ENCODE results near the gene TPM1. TPM values are rescaled to one million over a fixed set of nuclear protein-coding genes. Genes with fewer than 3 reads are reported as not detected.

The TPM1 gene
- total RNA-seq, 1 donor from 2014 or later, result 498 TPM

DNA sequence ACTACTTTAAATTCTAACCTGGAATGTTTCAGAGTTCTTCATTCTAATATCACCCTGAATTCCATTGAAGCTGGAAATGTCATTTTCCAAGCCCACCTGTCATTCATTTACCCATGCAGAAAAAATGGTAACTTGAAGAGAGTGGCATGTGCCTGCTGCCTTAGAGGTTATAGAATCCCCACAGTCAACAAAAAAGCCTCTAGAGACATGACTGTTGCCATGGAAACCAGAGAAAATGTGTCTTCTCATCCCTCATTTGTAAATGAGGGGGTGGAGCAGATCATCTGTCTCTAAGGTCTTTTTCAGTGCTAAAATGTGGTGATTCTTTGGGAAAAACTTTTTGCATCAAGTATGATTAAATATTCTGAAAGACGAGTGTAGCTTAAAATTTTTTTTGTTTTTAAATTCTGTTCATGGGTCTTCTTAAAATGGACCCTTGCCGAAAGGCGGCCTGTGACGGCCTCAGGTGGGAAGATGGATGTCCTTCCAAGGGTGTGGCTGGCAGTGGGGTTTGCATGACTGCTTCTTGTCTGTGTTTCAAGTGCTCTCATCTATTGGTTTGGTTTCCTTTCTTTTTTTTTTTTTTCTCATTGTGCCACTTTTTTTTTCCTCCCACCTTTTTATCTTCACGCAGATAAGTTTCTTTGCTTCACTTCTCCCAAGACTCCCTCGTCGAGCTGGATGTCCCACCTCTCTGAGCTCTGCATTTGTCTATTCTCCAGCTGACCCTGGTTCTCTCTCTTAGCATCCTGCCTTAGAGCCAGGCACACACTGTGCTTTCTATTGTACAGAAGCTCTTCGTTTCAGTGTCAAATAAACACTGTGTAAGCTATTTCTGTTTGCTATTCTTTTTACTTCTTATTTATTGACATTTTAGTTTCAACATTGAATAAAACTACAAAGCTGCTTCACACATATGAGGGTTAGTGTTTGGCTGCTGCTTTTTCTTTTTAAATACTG is 23.0 kb downstream of the TPM1 start:
- Histone ChIP-seq H3K27me3 (no peaks in the 10 kb centered on the region), H3K4me1 (no peaks in the 10 kb centered on the region), H3K4me3 (no peak overlapping the region), H3K27ac (no peak overlapping the region), H3K9me3 (no peaks in the 10 kb centered on the region), H3K36me3 (peaks cover 5 to 61% of the 10 kb centered on the region in 2 donors)
- DNase-seq (ENCODE audit: extremely low spot score in 2 of 2), result no peak
- intact Hi-C loops (cut with DNase I), result no loop called here
- no peak for TF ChIP-seq POLR2A (IDR thresholded peaks at IDR 0.05)
- TF ChIP-seq, protein P1, sequence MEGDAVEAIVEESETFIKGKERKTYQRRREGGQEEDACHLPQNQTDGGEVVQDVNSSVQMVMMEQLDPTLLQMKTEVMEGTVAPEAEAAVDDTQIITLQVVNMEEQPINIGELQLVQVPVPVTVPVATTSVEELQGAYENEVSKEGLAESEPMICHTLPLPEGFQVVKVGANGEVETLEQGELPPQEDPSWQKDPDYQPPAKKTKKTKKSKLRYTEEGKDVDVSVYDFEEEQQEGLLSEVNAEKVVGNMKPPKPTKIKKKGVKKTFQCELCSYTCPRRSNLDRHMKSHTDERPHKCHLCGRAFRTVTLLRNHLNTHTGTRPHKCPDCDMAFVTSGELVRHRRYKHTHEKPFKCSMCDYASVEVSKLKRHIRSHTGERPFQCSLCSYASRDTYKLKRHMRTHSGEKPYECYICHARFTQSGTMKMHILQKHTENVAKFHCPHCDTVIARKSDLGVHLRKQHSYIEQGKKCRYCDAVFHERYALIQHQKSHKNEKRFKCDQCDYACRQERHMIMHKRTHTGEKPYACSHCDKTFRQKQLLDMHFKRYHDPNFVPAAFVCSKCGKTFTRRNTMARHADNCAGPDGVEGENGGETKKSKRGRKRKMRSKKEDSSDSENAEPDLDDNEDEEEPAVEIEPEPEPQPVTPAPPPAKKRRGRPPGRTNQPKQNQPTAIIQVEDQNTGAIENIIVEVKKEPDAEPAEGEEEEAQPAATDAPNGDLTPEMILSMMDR (IDR thresholded peaks at IDR 0.05), result no peak
- TF ChIP-seq POLR2AphosphoS5 (IDR thresholded peaks at IDR 0.05; ENCODE audit: insufficient read depth in 1 of 2, low read depth in 1 of 2), result no peak

DNA sequence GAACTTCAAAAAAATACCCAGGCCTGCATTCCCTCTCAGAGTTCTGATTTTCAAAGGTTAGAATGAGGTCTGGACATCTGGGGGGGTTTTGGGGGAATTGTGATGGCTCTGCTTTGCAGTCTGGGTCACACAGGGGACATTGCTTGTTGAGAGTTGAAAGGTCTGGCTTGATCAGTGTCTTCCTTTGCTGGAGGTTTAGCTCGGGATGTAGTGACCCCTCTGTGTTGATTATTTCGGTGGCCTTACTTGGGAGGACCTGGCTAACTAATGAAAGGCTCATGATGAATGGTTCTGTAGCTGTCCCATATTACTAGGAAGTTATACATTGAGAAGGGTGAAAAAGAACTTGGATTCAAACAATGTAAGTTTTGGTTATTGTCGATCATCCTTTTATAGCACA is 23.7 kb downstream of the TPM1 start:
- H3K27me3 ChIP-seq, result no peaks in the 10 kb centered on the region
- H3K4me1 ChIP-seq, result no peaks in the 10 kb centered on the region

DNA sequence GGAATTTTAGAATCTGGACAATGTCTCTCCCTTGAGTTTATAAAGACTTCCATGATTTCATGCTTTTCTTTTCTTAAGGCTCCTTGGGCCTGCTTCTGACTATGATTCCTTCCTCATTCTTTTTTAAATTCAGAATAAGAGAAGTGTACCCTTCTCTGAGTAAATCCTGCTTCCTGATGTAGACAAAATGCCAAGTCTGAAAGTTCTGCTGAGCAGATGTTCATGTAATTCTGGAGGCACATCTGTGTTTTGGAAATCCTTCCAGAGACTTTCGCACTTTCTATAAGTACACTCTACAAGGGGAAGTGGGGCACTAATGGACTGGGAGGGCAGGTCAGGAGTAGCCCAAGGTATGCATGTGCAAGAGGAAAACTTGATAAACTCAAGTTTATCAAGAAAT is 24.8 kb downstream of the TPM1 start:
- peaks cover 0 to 51% of the 10 kb centered on the region in 2 donors for H3K36me3 ChIP-seq
- TF ChIP-seq, protein P1 (IDR thresholded peaks at IDR 0.05), result no peak
- TF ChIP-seq POLR2A (IDR thresholded peaks at IDR 0.05) (no peak), POLR2AphosphoS5 (IDR thresholded peaks at IDR 0.05; ENCODE audit: insufficient read depth in 1 of 2, low read depth in 1 of 2) (no peak)
- intact Hi-C loops (cut with DNase I), result no loop called here

More for the DNA sequence above, 23.7 kb downstream of the TPM1 start:
- TF ChIP-seq POLR2AphosphoS5 (IDR thresholded peaks at IDR 0.05; ENCODE audit: insufficient read depth in 1 of 2, low read depth in 1 of 2) (no peak), POLR2A (IDR thresholded peaks at IDR 0.05) (no peak)
- TF ChIP-seq, protein P1 (IDR thresholded peaks at IDR 0.05), result no peak
- intact Hi-C loops (cut with DNase I), result no loop called here
- Histone ChIP-seq H3K27ac (no peak overlapping the region), H3K4me3 (no peak overlapping the region), H3K36me3 (peaks cover 0 to 57% of the 10 kb centered on the region in 2 donors), H3K9me3 (no peaks in the 10 kb centered on the region)
- DNase-seq (ENCODE audit: extremely low spot score in 2 of 2), result no peak

DNA sequence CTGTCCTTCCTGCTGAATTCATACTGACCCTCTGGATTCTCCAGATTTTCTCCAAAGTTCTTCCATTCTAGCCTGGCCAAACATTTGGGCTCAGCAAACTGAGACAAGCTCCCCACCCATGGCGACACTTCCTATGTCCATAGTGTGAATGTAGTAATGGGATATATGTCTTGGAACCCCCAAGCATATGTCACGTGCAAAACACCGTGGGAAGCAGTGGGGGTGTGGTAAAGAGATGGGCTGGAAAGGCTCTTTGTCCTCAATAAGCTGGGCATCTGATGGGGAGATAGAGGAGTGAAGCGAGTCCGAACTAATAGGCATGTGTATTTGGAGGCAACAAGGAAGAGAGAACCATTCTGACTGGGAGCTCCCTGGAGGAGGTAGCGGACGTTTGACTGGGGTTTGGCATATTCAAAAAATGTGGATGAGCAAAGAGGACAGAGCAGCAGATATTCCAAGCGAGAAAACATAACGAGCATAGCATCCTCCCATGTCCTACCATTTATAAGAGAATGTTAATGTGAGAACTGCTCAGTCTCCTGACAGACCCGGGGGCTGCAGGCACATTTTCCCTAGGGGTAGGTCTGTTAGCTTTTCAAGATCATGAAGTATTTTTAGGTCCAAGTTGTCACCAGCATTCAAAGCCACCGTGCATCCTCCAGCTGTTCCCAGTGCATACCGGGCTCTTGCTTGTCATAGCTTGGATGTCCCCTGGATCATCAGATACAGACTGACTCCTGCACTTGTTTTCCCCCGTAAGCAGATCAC is 25.6 kb downstream of the TPM1 start:
- no peaks in the 10 kb centered on the region for H3K27me3 ChIP-seq
- intact Hi-C loops (cut with DNase I), result no loop called here
- peaks cover 0 to 43% of the 10 kb centered on the region in 2 donors for H3K36me3 ChIP-seq
- no peak for DNase-seq (ENCODE audit: extremely low spot score in 2 of 2)
- H3K9me3 ChIP-seq, result no peaks in the 10 kb centered on the region
- no peaks in the 10 kb centered on the region for H3K4me1 ChIP-seq
- no peak overlapping the region for H3K4me3 ChIP-seq
- no peak overlapping the region for H3K27ac ChIP-seq
- no peak for TF ChIP-seq POLR2AphosphoS5 (IDR thresholded peaks at IDR 0.05; ENCODE audit: insufficient read depth in 1 of 2, low read depth in 1 of 2)
- TF ChIP-seq, protein P1 (IDR thresholded peaks at IDR 0.05), result no peak
- no peak for TF ChIP-seq POLR2A (IDR thresholded peaks at IDR 0.05)

More for the DNA sequence above, 24.8 kb downstream of the TPM1 start:
- no peaks in the 10 kb centered on the region for H3K27me3 ChIP-seq
- H3K9me3 ChIP-seq, result no peaks in the 10 kb centered on the region
- H3K27ac ChIP-seq, result no peak overlapping the region
- no peak overlapping the region for H3K4me3 ChIP-seq
- no peak for DNase-seq (ENCODE audit: extremely low spot score in 2 of 2)
- no peaks in the 10 kb centered on the region for H3K4me1 ChIP-seq

Measured in vagina (tissue), 2 donors.